ENCODE data around the gene HINFP. TPM values are rescaled to one million over a fixed set of nuclear protein-coding genes. Genes with fewer than 3 reads are reported as not detected.

The HINFP gene
- total RNA-seq, 6 experiments from 2014 or later = 6.4 to 13.6 (median 10.7) TPM

DNA sequence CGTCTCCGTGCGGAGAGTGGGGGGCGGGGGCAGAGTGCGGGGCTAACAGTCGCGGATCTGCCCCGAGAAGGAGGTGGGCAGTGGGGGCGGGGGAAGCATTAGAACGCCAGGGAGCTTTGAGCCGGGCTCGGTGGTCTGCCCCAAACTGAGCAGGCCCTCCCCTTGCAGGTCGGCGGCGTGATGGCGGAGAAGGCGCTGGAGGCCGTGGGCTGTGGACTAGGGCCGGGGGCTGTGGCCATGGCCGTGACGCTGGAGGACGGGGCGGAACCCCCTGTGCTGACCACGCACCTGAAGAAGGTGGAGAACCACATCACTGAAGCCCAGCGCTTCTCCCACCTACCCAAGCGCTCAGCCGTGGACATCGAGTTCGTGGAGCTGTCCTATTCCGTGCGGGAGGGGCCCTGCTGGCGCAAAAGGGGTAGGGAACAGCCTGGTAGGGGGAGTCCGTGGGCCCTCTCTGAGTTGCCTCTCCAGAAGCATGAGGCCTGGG lies 28.5 kb downstream of the HINFP start:
- intact Hi-C loops (cut with DNase I) = loop anchor here in 1 of 2 donors (10.0 kb wide), 1 partner anchor 55 kb away; the partner anchor contains the start of gene CBL

DNA sequence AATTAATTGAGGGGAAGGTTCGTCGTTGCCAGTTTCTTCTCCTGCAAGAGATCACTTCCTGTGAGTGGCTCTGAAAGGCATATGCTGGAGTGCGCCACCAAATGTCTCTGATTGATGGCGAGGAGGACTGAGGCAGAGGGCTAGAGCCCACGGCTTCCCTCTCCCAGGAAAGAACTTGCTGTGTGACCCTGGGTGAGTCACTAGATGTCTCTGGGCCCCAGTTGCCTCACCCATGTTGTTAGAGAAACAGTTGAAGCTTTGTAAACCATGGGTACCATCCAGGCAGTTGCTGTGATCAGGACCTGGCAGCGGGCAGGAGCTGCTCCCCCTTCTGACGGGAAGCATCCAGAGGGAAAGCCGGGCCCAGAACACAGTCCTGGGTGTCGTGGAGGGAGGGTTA lies 30.7 kb downstream of the HINFP start:
- H3K27me3 ChIP-seq = peaks cover 0 to 4% of the 10 kb centered on the region in 2 donors
- TF ChIP-seq, protein P1, sequence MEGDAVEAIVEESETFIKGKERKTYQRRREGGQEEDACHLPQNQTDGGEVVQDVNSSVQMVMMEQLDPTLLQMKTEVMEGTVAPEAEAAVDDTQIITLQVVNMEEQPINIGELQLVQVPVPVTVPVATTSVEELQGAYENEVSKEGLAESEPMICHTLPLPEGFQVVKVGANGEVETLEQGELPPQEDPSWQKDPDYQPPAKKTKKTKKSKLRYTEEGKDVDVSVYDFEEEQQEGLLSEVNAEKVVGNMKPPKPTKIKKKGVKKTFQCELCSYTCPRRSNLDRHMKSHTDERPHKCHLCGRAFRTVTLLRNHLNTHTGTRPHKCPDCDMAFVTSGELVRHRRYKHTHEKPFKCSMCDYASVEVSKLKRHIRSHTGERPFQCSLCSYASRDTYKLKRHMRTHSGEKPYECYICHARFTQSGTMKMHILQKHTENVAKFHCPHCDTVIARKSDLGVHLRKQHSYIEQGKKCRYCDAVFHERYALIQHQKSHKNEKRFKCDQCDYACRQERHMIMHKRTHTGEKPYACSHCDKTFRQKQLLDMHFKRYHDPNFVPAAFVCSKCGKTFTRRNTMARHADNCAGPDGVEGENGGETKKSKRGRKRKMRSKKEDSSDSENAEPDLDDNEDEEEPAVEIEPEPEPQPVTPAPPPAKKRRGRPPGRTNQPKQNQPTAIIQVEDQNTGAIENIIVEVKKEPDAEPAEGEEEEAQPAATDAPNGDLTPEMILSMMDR (IDR thresholded peaks at IDR 0.05) = no peak
- no peak for TF ChIP-seq POLR2A (IDR thresholded peaks at IDR 0.05)
- H3K4me3 ChIP-seq = no peak overlapping the region
- H3K9me3 ChIP-seq = no peaks in the 10 kb centered on the region
- H3K27ac ChIP-seq = no peak overlapping the region
- H3K36me3 ChIP-seq = no peaks in the 10 kb centered on the region
- ATAC-seq (no peak), DNase-seq (no peak)
- peaks cover 0 to 8% (median 0%) of the 10 kb centered on the region in 4 donors for H3K4me1 ChIP-seq
- intact Hi-C loops (cut with DNase I) = loop anchor here in 1 of 2 donors (10.0 kb wide), 1 partner anchor 53 kb away; the partner anchor contains the start of gene CBL
- 77% methylated on average over 5 of the region's 9 CpGs for WGBS (ENCODE audit: insufficient coverage, low coverage, low lambda C conversion rate, missing lambda C conversion rate)

More for the DNA sequence above, 28.5 kb downstream of the HINFP start:
- ATAC-seq = no peak
- Histone ChIP-seq H3K4me1 (peaks cover 0 to 8% (median 0%) of the 10 kb centered on the region in 4 donors), H3K9me3 (no peaks in the 10 kb centered on the region), H3K4me3 (peak overlapping the region in 1 of 3 donors; percentile 55), H3K36me3 (no peaks in the 10 kb centered on the region), H3K27me3 (peaks cover 0 to 4% of the 10 kb centered on the region in 2 donors), H3K27ac (no peak overlapping the region)
- TF ChIP-seq POLR2A (IDR thresholded peaks at IDR 0.05) = no peak
- TF ChIP-seq, protein P1 (IDR thresholded peaks at IDR 0.05) = no peak
- DNase-seq = no peak
- WGBS (ENCODE audit: insufficient coverage, low coverage, low lambda C conversion rate, missing lambda C conversion rate) = 19% methylated on average over 12 of the region's 33 CpGs

DNA sequence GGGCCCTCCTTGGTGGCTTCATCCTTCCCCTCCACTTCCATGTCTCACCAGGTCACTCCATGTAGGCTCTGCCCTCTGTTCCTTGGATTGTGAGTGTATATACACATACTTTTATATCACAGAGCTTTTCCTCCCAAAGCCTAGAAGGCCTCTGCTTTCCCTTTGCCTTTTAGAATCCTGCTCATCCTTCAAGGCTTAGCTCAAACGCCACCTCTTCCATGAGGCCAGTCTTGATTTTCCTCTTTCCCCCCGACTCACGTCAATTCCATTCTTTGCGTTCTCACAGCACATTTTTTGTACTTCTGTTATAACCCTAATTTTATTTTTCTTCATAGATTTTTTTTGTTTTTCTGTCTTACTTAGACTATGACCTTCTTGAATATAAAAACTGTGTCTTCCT lies 31.2 kb downstream of the HINFP start:
- intact Hi-C loops (cut with DNase I) = loop anchor here in 1 of 2 donors (10.0 kb wide), 1 partner anchor 52 kb away; the partner anchor contains the start of gene CBL
- H3K36me3 ChIP-seq = no peaks in the 10 kb centered on the region
- peaks cover 0 to 8% (median 0%) of the 10 kb centered on the region in 4 donors for H3K4me1 ChIP-seq
- WGBS (ENCODE audit: insufficient coverage, low coverage, low lambda C conversion rate, missing lambda C conversion rate) = 69% methylated on average over 4 of the region's 4 CpGs
- H3K27ac ChIP-seq = no peak overlapping the region
- ATAC-seq = no peak
- no peak for DNase-seq
- TF ChIP-seq, protein P1 (IDR thresholded peaks at IDR 0.05) = no peak
- TF ChIP-seq POLR2A (IDR thresholded peaks at IDR 0.05) = no peak
- H3K27me3 ChIP-seq = peaks cover 0 to 4% of the 10 kb centered on the region in 2 donors
- no peak overlapping the region for H3K4me3 ChIP-seq
- no peaks in the 10 kb centered on the region for H3K9me3 ChIP-seq

DNA sequence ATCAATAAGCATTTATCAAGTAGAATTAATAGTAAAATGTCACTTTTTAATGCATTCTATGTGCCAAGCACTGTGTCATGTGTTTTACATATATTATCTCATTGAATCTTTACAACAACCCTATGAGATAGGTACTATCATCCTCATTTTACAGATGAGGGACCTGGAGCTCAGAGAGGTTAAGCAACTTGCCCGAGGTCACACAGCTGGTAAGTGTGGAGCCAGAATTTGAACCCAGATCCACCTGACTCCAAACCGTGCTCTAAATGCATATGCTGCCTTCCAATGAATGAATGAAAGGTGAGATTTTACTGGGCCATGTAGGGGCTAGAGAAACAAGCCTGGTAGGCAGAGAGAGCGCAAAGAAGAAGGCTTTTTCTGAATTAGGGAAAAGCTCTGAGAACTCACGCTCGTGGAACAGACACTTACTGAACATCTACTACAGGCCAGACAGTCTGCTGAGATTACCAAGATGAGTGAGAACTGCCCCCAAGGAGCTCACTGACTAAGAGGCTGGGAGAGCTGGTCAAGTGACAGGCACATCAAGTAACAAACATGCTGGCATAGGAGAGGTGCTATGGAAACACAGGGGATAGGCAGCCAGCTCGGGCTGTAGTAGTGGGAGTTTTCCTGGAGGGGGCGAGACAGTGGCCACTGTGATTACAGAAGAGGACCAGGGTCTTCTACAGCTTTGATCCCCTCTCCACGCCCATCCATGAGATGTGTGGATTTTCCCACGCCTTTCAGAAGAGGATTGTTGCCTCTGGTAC lies 31.9 kb downstream of the HINFP start:
- H3K4me1 ChIP-seq = peaks cover 0 to 8% (median 0%) of the 10 kb centered on the region in 4 donors
- 70% methylated on average over 7 of the region's 9 CpGs for WGBS (ENCODE audit: insufficient coverage, low coverage, low lambda C conversion rate, missing lambda C conversion rate)
- no peak for DNase-seq
- H3K9me3 ChIP-seq = no peaks in the 10 kb centered on the region
- peaks cover 0 to 4% of the 10 kb centered on the region in 2 donors for H3K27me3 ChIP-seq
- no peak for TF ChIP-seq POLR2A (IDR thresholded peaks at IDR 0.05)
- TF ChIP-seq, protein P1 (IDR thresholded peaks at IDR 0.05) = no peak
- H3K27ac ChIP-seq = no peak overlapping the region
- intact Hi-C loops (cut with DNase I) = loop anchor here in 1 of 2 donors (10.0 kb wide), 1 partner anchor 52 kb away; the partner anchor contains the start of gene CBL
- no peak for ATAC-seq
- no peak overlapping the region for H3K4me3 ChIP-seq
- H3K36me3 ChIP-seq = no peaks in the 10 kb centered on the region

Data from right lobe of liver (tissue), 6 donors.